ENCODE data around the gene METTL26. TPM values are rescaled to one million over a fixed set of nuclear protein-coding genes. Genes with fewer than 3 reads are reported as not detected.

METTL26 gene
- total and polyA plus RNA-seq, 4 donors = 26.3 to 69.1 (median 41.4) TPM

DNA sequence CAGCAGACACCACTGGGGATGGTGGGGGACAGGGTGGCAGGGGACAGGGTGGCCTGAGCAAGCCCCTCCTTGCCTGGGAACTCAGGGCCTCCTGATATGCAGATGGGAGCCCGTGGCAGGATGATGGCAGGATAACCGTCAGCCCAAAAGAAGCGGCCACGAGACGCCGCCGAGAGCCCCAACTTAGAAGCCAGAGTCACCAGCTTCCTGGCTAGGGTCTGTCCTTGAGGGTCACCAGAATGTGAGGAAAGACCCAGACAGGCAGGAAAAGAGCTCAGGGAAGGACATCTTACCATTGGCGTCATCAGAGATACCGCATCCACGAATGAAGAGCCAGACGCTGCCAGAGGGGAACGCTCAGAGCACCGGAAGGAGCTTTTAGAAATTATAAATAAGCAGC is 26.8 kb downstream of the METTL26 start:
- H3K27me3 ChIP-seq (ENCODE audit: control insufficient read depth in 4 of 4, insufficient read depth in 4 of 4, low read length in 3 of 4) = no peaks in the 10 kb centered on the region
- no peak overlapping the region for H3K4me3 ChIP-seq (ENCODE audit: low read depth in 1 of 3, low read length in 3 of 3)
- H3K9me3 ChIP-seq (ENCODE audit: control insufficient read depth in 4 of 4, low read length in 3 of 4) = no peaks in the 10 kb centered on the region
- H3K4me1 ChIP-seq (ENCODE audit: control insufficient read depth in 4 of 4, insufficient read depth in 4 of 4, low read length in 3 of 4) = peaks cover 2 to 17% (median 10%) of the 10 kb centered on the region in 4 donors
- DNase-seq (ENCODE audit: low spot score) = no peak
- TF ChIP-seq, protein P1, sequence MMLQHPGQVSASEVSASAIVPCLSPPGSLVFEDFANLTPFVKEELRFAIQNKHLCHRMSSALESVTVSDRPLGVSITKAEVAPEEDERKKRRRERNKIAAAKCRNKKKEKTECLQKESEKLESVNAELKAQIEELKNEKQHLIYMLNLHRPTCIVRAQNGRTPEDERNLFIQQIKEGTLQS (IDR thresholded peaks at IDR 0.05) = no peak
- no peak for TF ChIP-seq RXRA (IDR thresholded peaks at IDR 0.05)
- no peak for TF ChIP-seq HNF4A (conservative IDR thresholded peaks at IDR 0.05)
- TF ChIP-seq YY1 (IDR thresholded peaks at IDR 0.05) = no peak
- TF ChIP-seq, protein P2, sequence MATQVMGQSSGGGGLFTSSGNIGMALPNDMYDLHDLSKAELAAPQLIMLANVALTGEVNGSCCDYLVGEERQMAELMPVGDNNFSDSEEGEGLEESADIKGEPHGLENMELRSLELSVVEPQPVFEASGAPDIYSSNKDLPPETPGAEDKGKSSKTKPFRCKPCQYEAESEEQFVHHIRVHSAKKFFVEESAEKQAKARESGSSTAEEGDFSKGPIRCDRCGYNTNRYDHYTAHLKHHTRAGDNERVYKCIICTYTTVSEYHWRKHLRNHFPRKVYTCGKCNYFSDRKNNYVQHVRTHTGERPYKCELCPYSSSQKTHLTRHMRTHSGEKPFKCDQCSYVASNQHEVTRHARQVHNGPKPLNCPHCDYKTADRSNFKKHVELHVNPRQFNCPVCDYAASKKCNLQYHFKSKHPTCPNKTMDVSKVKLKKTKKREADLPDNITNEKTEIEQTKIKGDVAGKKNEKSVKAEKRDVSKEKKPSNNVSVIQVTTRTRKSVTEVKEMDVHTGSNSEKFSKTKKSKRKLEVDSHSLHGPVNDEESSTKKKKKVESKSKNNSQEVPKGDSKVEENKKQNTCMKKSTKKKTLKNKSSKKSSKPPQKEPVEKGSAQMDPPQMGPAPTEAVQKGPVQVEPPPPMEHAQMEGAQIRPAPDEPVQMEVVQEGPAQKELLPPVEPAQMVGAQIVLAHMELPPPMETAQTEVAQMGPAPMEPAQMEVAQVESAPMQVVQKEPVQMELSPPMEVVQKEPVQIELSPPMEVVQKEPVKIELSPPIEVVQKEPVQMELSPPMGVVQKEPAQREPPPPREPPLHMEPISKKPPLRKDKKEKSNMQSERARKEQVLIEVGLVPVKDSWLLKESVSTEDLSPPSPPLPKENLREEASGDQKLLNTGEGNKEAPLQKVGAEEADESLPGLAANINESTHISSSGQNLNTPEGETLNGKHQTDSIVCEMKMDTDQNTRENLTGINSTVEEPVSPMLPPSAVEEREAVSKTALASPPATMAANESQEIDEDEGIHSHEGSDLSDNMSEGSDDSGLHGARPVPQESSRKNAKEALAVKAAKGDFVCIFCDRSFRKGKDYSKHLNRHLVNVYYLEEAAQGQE (IDR thresholded peaks at IDR 0.05) = no peak
- TF ChIP-seq JUND (IDR thresholded peaks at IDR 0.05) = no peak
- TF ChIP-seq EGR1 (IDR thresholded peaks at IDR 0.05; ENCODE audit: low read depth in 2 of 2) = no peak
- TF ChIP-seq FOXA1 (IDR thresholded peaks at IDR 0.05) = no peak
- no peak for TF ChIP-seq FOXA2 (IDR thresholded peaks at IDR 0.05)
- TF ChIP-seq, protein P3, sequence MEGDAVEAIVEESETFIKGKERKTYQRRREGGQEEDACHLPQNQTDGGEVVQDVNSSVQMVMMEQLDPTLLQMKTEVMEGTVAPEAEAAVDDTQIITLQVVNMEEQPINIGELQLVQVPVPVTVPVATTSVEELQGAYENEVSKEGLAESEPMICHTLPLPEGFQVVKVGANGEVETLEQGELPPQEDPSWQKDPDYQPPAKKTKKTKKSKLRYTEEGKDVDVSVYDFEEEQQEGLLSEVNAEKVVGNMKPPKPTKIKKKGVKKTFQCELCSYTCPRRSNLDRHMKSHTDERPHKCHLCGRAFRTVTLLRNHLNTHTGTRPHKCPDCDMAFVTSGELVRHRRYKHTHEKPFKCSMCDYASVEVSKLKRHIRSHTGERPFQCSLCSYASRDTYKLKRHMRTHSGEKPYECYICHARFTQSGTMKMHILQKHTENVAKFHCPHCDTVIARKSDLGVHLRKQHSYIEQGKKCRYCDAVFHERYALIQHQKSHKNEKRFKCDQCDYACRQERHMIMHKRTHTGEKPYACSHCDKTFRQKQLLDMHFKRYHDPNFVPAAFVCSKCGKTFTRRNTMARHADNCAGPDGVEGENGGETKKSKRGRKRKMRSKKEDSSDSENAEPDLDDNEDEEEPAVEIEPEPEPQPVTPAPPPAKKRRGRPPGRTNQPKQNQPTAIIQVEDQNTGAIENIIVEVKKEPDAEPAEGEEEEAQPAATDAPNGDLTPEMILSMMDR (IDR thresholded peaks at IDR 0.05; ENCODE audit: low read depth, low read length, missing input control) = no peak
- no peak for TF ChIP-seq RAD21 (IDR thresholded peaks at IDR 0.05)
- no peak for TF ChIP-seq NR2F2 (IDR thresholded peaks at IDR 0.05)
- TF ChIP-seq GABPA (IDR thresholded peaks at IDR 0.05 in 1 of 2, conservative IDR thresholded peaks at IDR 0.05 in 1 of 2) = no peak
- TF ChIP-seq SP1 (IDR thresholded peaks at IDR 0.05) = no peak
- TF ChIP-seq, protein P4, sequence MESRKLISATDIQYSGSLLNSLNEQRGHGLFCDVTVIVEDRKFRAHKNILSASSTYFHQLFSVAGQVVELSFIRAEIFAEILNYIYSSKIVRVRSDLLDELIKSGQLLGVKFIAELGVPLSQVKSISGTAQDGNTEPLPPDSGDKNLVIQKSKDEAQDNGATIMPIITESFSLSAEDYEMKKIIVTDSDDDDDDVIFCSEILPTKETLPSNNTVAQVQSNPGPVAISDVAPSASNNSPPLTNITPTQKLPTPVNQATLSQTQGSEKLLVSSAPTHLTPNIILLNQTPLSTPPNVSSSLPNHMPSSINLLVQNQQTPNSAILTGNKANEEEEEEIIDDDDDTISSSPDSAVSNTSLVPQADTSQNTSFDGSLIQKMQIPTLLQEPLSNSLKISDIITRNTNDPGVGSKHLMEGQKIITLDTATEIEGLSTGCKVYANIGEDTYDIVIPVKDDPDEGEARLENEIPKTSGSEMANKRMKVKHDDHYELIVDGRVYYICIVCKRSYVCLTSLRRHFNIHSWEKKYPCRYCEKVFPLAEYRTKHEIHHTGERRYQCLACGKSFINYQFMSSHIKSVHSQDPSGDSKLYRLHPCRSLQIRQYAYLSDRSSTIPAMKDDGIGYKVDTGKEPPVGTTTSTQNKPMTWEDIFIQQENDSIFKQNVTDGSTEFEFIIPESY (IDR thresholded peaks at IDR 0.05) = no peak
- TF ChIP-seq TAF1 (conservative IDR thresholded peaks at IDR 0.05) = no peak
- TF ChIP-seq, protein P5, sequence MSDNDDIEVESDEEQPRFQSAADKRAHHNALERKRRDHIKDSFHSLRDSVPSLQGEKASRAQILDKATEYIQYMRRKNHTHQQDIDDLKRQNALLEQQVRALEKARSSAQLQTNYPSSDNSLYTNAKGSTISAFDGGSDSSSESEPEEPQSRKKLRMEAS (IDR thresholded peaks at IDR 0.05) = no peak
- H3K9ac ChIP-seq (ENCODE audit: low read depth in 1 of 2, low read length in 2 of 2) = peak overlapping the region in 1 of 2 donors; percentile 25
- WGBS = 83% methylated on average over 13 of the region's 13 CpGs
- peaks cover 0 to 4% (median 2%) of the 10 kb centered on the region in 4 donors for H3K36me3 ChIP-seq (ENCODE audit: control insufficient read depth in 4 of 4, insufficient read depth in 3 of 4, low read depth in 1 of 4, low read length in 3 of 4)
- peak overlapping the region; percentile 42 for H3K27ac ChIP-seq (ENCODE audit: low read depth in 1 of 2, low read length in 2 of 2)
